Cerebellar cortex (tissue), 1 donor: ENCODE results near the gene ICA1.

Experiments used
- DNase-seq: peaks from one replicate; pipeline ENCODE4 v3.0.0-alpha.2; 2015; ENCODE audit warnings: low spot score

Gene ICA1

DNA sequence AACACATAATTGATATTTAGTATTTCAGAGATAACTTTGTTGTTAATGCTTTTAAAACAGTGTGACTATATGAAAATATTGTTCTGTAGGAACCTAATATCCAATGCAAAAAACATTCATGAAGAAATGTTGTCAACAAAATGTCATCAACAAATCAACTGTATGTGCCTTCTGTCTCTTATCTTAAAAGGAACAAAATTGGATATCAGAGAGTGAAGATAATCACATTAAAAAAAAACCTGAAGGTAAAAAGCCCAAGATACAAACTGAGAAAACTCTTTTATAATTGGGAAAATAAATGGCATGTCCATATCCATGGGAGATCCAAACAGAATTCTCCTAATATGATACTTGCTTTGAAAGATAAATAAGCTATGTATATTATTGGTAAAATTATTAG lies 33.9 kb downstream of the ICA1 start:
- DNase-seq: no peak

DNA sequence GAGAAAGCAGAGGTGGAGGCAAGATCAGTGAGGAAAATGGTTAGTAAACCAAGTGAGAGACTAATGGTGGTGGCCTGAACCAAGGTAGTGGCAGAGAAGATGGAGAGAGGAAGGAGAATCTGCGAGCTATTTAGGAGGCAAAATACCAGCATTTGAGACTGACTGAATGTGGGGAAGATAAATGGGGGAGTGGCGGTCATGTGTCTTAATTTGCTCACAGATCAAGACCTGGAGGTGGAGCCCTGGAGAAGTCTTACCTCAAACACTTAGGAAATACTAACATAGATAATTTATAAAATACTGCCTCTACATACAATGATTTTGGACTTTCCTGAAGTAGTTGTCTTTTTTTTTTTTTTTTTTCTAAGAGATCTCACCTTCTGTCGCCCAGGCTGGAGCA lies 34.7 kb downstream of the ICA1 start:
- DNase-seq: no peak

GRCh38 chr7:8226501-8226900 lies 35.5 kb downstream of the ICA1 start:
- peak; percentile 39 for DNase-seq

- no peak for DNase-seq
Measured at GRCh38 chr7:8221567-8221966, 40.4 kb downstream of the ICA1 start.

DNA sequence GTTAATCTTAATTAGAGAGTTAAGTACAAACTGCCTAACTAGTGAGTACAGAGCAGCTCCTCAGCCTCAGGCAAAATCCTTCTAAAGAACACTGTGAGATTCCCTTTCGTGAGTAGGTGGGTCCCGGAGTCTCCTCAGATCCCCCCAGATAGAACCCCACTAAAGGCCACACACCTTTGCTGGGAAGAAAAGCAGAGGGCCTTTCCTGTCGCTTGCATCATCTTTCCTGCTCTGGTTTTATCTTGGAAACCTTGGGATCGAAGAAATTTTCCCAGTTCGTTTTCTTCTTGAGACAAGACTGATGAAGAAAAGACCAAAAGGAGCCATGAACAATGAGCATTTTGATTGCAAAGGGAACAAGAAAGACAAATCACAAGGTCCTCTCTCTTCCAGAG lies 40.9 kb downstream of the ICA1 start:
- no peak for DNase-seq

DNA sequence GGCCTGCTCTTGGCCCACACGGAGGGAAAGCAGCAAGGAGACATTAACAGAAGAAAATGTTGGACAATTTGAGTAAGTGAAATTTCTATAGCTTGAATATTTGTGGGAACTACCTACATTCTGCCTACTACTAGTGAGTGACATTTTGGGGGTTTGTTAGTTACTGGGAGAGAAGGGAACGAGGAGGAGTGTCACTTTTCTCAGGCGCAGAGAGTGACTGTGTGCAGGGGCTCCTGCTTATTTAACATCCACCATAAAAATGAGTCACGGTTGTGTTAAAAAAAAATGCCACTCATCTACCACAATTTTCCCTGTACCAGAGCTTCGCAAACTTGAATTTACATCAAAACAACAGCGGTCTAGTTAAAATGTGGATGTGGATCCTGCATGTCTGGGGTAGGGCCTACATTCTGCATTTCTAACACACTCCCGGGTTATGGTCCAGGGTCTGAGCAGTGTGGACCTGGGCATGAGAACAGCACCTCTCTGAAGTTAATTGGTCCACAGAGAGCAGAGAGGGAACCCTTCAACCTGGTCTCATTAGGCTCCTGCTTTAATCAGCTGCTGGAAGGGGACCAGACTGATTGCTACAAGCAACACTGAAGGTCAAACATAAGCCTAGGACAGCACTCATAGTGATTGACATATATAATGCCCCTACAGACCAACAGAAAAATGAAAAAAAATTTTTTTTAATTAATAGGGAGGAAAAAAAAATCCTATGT lies 41.4 kb downstream of the ICA1 start:
- no peak for DNase-seq

DNA sequence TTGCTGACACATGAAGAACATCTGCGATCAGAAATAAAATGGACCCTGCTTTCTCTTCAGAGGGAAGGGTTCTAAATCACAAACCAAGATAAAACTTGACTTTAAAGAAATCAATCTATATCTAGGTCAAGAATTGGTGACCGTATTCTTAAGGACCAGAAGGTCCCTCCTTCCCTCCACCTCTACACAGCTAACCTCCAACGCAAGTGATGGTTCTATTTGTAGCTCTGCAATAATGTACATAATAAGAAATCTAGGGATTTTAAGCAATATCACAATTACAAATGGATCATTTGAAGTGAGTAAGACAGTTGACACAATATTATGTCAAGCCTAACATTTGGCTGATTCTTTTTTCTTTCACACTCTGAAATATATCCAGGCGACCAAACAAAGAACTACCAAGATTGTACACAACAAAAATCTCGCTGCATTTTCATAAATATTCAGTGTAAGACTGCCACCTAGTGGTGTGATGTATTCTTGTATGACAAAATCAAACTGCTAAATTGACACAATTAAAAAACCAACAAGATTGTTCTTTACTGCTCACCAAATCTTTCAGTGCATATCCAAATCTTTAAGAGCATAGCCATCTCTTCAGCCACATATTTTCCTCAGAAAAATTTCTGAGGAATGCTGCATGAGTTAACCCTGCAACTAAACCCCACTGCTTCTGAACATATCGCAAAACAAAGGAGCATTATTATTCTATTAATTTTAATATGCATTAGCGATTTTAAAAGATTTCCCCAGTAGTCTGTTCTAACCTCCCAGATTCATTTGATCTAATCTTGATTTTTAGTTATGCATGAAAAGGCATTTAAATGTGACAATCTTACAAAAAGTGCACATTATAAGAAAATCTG lies 44.5 kb downstream of the ICA1 start:
- peak; percentile 89 for DNase-seq

- DNase-seq: no peak
Measured at GRCh38 chr7:8216334-8216690, 45.7 kb downstream of the ICA1 start.

- no peak for DNase-seq
Measured at GRCh38 chr7:8215648-8216333, 46.2 kb downstream of the ICA1 start.

GRCh38 chr7:8214244-8214824 lies 47.6 kb downstream of the ICA1 start:
- DNase-seq: peak; percentile 87

DNA sequence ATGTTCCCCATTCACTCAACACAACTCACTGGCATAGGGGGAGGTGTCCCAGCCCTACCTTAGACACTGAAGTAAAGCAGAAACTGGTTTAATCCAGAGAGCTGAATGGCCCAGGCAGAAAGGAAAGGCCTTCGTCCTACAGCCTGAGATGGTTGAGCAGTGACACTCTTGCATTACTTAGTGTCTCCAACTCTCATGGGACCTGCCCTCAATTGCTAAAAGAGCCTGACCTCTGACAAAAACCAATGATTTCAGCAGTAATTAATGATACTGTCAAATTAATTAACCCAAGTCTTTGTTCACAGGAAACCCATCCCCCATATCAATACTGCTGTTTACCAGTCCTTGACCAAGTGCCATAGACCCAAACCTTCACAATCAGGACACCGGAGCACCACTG lies 48.6 kb downstream of the ICA1 start:
- peak; percentile 72 for DNase-seq

DNA sequence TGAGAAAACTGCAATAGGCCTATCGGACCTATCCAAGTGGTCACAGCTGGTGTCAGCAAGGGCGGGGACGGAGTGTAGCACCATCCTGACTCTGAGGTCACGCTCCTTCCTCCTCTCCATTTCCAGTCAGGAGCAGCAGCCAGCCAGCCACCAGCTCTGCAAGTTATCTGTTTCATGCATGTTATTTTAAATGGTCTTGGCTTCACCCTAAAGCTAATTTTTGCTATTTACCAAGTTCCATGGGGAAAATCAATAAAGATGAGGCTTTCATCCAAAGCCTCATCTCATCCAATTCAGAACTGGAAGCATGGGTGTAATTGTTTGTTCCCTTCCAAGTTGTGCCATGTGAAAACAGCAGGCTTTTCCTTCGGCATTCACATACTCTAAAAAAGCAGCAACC lies 49.3 kb downstream of the ICA1 start:
- DNase-seq: peak; percentile 69

GRCh38 chr7:8211725-8212096 lies 50.3 kb downstream of the ICA1 start:
- peak; percentile 54 for DNase-seq

DNA sequence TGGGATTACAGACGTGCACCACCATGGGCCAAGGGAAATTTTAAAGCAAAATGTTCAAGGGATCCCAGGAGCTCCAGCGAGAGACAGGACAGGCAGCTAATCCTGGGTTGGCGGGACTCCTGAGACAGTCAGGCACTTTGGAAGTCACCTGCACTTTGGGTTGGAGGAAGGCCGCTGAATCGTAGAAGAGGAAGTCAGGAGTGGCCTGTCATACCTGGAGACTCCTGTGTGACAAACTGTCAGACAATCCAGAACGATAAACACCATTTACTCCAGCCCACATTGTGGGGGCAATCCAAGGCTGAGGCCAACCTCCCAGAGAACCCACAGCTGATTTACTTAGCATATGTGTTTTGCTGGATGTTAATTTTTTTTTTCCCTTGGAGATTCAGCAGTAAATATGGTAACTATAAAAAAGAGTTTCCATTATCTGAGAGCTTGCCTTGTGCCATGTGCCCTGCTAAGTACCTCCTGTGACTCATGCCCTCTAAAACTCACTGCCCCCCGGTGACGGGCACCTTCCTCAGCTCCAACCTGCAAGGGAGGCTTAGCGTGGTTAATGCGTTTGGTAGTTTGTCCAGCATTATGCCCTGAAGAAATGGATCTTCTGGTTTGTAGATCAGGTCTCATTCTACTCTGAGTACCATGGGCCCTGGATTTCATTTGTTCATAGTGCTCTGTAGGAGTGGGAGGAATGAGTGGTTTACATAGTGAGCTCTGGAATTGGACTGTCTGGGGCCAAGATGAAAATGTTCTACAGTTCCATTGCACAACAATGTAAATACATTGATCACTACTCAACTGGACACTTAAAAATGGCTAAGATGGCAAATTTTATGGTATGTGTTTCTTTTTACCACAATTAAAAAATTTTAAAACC lies 50.9 kb downstream of the ICA1 start:
- DNase-seq: peak; percentile 51

DNA sequence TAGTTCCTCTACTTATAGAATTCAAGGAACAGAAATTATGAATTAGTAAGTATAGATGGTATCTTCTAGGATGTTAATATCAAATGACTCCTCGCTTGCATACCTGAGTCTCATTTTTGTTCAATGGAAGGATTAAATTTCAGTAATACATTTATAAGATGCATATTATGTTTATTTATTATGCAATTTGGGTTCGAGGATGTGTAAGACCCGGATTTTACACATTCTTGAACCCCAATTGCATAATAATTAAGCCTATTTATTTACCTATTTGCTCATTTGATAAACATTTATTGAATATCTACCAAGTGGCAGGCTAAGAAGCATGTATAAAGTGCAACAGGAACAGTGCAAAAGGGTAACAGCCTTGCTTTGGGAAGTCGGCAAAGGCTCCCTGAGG lies 52.6 kb downstream of the ICA1 start:
- no peak for DNase-seq

- DNase-seq: no peak
Measured at GRCh38 chr7:8208816-8209215, 53.2 kb downstream of the ICA1 start.

DNA sequence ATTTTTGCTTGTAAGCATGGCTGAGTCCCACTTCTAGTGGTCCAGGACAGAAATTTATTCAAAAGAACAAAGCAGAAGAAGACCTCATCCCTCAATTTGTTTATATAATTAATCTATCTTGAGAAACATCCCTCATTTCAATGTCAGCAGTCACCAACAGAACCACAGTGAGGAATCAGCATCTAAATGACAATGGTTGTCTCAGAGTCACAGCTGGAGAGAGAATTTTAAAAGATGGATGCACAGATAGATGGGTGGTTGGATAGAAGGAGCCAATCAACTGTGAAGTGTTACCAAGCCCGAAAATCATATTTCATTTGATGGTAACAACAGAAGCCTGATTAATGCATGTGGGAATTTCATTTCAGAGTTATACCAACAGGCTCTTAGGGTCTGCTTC lies 55.0 kb downstream of the ICA1 start:
- no peak for DNase-seq

DNA sequence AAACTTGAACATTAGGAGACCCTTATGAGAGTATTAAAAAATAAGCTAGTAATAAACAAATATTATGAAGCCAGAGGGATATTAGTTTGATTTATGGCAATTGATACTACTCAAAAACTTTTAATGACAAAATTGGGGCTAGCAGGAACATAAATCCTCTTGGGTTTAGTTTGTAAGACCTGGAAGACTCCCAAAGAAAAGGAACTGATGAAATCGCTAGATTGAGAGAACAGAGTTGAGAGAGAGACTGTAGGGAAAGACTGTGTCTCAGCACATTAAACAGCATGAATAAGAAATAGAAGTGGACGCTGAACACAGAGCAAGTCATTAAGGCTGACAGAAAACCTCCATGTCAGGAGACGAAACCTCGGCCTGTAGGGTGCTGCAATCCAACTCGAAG lies 56.4 kb downstream of the ICA1 start:
- peak; percentile 47 for DNase-seq

GRCh38 chr7:8205031-8205387 lies 57.0 kb downstream of the ICA1 start:
- peak; percentile 38 for DNase-seq

DNA sequence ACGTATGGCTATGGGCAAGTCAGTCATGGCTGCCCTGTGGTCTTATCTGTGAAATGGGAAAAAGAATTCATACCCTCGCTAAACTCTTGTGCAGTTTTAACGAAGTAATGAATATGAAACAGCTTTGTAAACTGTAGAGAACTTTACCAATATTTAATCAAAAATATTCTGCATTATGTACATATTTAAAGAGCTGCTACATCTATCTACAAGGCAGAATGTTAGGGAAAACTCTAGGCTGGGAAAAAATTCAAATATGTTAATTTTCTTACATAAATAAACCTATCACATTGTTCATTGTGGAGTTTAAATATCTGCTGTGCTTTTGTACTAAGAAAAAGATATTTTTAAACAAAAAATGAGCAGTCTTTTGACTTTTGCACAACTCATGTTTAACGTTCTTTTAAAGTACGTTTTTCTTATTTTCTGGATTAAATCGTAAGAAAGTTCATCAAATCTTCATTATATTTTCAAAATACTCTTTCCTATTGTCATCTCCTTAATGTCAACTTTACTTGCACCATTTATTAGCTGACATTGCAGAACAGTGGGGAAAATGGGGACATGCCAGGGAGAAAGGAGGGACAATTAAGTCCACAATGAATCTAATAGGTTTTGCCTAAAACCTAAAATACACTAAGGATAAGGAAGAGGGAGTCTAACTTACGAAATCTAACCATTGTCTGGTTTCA lies 57.5 kb downstream of the ICA1 start:
- no peak for DNase-seq

DNA sequence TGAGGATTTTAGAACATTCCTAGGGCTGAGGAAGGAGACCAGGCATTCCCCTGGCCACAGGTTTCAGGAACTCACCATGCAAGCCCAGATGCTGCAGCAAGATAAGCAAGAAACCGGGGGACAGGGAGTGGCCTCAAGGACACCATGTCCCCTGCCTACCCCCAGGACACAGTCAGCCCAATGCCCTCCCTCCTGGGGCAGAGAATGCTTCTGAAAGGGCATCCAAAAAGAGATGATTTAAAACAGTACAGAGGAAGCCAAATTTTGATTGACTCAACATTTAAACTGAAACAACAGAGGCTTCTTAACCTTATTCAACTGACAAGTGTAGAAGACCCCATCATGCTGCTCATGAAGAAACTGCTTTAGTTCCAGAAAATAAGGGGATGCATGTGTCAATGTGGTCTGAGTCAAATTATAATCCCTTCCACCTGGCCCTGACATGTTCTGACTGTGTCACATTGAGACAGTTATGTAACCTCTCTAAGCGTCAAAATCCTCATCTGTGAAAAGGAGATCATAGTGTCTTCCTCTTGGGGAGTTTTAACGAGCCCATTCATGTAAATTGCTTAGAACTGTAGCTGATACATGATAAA lies 60.0 kb downstream of the ICA1 start:
- DNase-seq: peak; percentile 58
